Hematopoietic multipotent progenitor cell treated with erythropoietin and hydrocortisone succinate and interleukin-3 and kit ligand, for 15 days (in vitro differentiated cells): ENCODE data around the gene AK5.

Source experiments
- DNase-seq: peaks from one replicate; pipeline ENCODE4 v3.0.0-alpha.2; 2015; ENCODE audit warnings: low spot score

Gene AK5

DNA sequence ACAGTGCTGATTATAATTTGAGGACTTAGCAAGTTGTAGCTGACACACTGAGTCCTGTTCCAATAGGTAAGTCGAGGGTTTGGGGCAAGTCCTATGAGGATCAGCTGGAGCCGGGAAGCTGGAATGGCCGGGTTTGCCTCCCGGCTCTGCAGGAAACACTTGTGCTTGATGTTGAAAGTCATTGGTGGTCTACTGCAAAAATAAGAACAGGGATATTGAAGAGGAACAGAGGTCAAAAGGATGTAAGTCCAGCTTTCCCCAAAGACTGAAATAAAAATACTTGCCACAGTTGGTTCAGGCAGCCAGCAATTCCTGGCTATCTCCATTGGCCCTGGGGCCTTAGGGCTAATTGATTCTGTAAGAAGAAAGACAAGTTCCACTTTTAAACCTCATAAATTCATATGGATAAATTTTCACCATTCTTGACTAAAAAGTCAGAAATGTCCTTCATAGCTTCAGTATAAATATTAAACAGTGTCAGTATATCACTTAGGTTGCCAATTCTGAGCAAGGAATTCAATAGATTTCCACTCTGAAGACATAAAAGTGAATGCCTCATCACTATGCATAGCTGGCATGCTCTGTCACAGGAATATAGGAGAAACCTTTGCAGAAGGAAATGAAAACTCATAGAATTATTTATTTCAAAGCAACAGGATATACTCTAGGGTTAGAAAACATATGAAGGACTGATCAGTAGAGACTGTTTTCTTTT lies 165.2 kb downstream of the AK5 start:
- DNase-seq: no peak

DNA sequence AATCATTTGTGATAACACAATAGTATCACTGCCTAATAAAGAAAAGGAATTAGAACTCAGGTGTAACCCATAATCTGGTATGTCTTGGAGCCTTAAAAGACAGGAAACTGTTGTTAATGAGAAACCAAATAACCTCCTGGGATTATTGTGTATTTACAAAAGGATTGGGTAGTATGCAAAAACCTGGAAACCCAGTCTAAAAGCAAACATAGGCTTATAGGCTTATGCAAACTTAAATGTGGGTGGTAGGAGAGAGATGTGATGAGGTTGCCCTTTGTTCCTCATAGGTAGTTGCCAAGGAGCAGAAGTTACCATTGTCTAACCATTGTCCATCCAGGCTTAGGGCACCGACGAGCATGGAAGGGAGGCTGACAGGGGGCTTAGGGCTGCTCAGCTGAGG lies 165.8 kb downstream of the AK5 start:
- no peak for DNase-seq

DNA sequence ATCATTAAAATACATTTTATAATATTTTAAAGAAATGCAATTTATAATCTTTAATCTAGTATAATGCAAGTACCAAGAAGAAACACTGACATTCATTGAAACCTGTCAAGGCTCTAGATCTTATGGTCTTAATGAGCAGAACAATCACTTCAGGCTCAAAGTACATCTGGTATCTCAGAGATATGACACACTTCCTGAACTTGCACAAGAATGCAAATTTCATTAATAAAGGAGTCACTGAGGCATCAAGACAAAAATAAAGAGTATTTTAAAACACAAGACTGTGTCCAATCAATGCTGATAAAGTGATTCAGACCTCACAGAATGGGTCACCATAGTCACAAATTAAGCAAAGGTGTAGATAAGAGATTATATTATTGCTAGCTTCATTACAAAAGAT lies 178.1 kb downstream of the AK5 start:
- DNase-seq: no peak

DNA sequence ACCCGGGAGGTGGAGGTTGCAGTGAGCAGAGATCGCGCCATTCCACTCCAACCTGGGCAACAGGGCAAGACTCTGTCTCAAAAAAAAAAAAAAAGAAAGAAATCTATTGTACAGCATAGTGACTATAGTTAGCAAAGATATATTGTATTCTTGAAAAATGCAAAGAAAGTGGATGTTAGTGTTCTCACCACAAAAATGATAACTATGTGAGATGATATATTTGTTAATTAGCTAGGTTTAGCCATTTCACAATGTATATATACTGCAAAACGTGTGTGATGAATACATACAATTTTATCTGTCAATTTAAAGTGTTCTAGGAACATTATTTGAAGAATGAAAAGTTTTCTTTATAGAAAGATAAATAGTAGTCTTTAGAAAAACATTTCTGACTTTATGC lies 179.9 kb downstream of the AK5 start:
- no peak for DNase-seq

DNA sequence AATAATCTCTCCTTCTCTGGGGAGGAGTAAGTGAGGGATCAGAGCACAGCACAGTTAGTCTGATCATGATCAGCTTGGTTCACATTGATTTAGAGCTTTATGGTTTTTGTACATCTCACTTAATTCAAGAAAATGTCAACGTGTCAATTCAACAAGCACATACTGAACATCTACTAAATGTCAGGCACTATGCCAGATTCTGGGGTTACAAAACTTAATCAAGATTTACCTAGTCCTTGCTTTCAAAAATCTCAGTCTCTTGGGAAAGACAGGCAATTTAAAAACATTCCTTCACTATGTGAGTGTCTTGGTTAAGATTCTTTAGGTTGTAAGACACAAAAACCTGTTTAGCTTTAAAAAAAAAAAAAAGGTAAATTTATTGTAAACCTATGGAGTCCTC lies 181.4 kb downstream of the AK5 start:
- no peak for DNase-seq

DNA sequence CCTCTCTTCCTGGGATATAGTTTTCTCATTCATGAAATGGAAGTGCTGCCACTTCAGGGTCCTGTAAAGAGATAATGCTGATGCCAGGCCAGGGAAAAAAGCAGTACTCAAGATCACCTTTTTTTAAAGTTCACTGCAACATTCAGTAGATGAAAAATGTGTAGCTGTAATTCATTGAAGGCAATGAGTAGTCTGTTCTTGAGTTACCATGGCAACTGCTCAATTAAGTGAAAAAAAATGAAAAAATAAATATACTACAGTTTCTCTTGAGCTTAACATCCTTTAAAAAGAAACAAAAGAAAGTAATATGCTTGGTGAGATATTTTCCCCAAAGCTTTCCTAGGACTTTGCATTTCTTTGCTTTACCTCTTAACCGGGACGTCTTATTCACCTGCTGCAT lies 183.3 kb downstream of the AK5 start:
- DNase-seq: no peak

DNA sequence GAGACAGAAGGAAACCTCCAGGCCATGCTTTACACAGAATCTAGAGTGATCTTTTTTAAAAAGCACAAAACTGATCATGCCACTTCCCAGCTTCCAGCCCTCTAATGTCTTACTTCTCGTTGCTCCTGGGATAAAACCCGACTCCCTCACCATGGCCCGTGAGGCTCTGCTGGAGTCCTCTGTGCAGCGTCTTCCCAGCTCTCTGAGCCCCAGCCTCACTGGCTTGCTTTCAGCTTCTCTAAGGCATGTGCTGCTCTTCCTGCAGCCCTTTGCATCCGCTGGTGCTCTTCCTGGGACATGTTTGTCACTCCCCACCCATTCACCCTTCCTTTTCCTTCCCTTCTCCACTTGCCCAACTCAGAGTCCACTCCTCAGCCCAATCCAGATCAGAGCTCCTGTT lies 184.1 kb downstream of the AK5 start:
- DNase-seq: no peak

DNA sequence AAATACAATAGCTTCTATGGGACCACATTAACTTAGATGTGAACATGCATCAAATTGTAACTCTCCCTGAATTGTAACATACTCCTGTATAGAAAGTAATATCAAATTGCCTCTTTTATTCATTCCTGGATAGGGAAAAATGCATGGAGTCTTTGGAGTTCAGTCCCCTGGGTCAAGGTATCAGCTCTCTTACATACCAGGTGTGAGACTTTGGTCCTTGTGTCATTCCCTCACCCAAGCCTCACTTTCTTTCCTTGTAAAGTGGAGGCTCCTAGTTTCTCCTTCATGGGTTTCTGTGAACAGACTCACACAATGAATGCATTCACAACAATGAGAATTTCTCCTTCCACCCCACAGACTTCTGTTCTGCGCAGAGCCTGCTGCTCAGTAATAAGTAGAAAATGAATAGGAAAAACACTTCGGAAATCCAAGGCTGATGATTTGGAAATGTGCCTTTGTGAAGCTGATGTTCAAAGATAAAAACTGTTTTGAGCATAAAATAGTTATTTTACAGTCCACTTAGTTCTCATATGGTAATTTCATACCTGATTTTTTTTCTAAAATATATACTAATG lies 185.3 kb downstream of the AK5 start:
- DNase-seq: no peak

DNA sequence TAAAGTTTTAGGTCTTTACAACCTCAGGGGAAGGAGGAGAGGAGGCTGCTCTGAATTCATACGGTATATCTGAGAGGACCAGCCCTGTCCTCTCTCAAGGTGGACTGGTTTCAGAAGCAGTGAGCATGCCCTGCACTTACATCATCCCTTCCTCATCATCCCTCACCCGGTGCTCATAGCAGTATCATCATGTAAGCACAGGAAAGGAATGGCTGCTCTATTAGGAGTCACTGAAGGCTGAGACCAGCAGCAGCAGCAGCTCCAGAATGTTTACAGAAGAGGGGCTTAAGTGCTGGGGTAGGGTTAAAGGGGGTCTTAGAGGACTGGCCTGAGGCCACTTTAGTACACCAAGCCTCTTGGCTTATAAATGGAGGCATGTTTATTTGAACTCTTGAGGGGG lies 185.9 kb downstream of the AK5 start:
- no peak for DNase-seq

DNA sequence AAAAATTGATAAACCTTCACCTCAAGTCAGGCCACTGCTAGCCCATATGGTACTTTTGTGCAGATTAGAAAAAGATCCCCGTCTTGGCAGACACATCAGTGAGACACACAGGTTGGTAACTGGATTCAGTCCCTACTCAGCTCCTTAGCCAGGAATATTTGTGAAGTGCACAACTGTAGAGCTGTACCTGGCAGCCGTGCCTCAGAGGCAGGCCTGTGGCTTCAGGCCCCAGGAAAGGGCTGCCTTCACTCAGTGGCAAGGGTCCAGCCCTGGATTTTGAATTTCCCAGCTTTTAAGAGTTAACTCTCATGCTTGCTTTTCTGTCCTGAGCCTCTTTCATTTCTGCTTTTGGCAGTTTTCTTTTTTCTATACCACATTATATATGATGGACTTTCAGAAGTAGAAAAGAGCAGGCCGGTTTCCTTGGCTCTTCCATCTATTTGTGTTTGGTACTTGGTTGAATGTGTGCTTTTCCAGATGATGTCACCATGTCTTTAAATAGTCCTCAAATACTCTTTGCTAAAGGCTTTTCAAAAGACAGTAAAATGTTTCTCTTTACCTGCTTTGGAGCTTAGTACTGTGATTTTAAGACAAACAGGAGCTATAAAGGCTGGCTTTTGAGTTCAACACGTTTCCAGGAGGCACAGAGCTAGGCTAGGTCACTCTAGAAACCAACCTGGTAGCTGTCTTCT lies 186.6 kb downstream of the AK5 start:
- DNase-seq: no peak

DNA sequence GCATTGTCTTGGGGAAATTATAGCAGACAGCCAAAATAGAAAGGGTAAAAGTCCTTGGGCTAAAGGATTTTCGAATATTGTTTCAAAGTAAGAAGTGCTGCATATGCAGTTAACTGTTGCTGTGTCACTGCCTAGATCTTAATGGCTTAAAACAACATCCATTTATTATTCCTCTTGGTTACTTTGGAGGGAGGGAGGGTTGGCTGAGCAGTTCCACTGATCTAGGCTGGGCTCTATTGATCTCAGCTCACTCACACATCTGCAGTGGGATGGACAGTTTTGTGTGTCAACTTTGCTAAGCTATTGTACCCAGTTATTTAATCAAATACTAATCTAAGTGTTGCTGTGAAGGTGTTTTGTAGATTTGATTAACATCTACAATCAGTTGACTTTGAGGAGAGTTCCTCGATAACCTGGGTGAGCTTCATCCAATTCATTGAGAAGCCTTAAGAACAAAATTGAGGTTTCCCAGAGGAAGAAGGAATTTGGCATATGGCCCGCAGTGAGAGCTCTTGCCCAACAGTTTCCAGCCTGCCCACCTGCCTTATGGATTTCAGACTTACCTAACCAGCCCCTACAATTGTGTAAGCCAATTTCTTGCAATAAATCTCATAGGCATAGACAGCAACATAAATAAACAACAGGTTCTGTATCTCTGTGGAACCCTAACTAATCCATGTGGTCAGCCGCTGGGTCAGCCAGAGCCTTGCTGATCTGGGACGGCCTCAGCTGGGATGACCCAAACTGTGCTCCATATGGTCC lies 187.3 kb downstream of the AK5 start:
- DNase-seq: no peak

DNA sequence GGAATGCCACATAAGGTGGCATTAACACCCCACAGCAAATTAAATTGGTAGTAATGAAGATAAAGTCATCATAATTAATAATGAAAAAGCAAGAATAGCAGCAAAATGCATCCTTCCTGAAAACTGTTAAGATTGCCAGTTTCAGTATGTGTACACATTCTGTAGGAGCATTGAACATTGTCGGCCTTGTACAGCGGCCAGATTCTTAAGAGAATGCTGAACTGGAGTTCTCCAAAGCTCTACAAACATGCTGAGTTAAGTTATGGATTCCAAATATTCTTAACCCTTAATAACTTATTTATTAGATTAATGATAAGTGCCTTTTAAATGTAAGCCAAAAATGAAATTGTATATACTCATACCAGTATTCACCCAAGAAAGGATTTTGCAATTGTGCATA lies 189.9 kb downstream of the AK5 start:
- DNase-seq: no peak

DNA sequence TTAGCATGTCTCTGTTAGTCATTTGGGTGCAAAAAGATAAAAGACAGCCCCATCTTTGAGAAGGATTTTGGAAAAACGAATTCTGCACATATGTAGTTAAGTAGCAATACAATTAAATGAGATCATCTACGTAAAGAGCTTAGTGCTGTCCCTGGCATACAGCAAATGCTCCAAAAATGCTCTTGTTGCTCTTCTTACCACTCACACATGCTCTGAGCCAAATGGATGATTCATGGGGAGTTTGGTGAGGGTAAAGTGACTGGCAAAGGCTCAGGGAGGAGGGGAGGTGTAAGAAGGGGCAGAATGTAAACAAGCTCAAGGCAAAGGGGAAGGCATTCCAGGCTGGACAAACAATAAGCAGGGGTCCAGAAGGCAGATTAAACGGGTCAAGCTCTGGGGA lies 191.9 kb downstream of the AK5 start:
- no peak for DNase-seq

DNA sequence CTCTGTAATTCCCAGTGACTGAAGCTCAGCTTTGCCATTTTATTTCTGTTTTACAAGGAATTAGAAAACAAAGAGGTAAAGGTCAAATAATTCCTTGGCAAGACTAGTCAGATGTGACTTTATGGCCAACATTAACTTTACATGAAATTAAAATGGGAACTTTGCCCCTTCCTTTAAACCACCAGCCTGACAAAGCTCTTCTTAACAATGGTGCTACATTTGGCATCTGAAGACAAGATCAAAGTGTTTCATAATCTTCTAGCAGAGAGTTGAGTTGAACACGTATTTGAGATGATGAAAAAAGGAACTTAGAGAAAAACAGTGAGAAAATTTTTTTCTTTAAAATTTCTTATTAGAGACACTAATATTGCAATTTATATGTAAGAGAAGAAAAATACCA lies 193.8 kb downstream of the AK5 start:
- DNase-seq: no peak

DNA sequence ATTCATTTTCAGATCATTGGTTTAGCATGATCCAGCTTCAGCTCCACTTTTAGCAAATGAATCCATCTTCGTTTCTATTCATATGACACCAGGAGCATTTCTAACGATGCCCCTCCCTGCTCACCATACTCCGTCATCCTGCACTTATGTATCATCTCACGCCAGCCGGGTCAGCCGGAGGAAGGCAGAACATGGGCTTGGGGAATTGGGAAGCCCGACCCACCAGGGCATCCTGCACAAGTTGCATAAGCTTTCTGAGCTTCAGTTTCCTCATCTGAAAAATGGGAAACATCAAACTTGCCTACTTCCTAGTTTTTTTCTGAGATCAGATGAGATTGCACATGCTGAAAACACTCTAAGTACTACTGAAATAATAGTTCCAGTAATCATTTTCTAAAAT lies 194.7 kb downstream of the AK5 start:
- no peak for DNase-seq

DNA sequence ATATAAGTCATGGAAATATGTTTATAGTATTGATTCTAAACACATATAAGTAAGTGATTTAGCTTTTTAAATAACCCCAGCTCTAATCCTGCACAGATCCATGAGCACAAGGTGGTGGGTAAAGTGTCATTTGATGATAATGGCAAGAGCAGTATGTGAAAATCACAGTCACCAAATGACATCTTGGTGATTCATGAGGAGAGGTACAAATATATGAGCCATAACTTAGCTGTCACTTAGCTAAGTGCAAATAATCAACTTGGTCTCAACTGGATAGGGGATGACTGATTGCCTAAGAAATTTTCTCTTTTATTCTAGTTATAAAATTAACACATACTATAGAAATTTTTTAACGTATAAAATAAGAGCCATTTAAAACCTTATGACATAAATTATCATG lies 202.5 kb downstream of the AK5 start:
- no peak for DNase-seq

DNA sequence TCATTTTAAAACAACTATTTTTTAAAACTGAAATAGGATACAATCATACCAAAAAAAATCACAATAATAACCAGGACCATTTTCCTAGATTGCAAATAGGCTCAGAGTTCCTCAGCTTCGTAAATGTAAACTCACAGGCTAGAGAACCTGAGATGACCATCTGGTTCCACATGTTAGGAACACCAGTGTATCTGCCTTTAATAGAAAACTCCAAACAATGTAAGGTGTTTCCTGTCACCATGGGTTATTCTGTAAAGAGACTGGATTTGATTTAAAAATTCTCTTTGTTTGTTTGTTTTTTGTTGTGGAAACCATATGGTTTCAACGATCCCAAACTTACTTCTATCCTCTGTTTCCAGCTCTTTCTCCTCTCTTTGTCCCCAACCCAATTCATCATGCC lies 203.1 kb downstream of the AK5 start:
- no peak for DNase-seq

DNA sequence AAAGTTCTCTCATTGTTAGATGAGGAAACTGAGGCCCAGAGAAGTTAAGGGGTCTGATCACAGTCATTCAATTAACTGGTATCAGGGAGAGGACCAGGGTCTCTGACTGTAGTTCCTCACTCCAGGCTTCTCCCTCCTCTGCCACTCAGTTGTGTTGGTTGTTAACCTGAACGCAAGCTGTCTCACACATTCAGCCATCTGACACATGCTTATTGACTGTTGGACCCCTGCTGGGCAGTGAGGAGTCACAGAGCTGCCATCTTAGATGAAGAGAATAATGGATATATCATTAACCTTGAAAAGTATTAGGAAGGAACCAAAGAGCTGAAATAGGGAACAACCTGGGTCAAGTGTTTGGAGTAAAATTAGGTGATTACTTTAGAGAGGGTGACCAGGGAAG lies 205.8 kb downstream of the AK5 start:
- no peak for DNase-seq

DNA sequence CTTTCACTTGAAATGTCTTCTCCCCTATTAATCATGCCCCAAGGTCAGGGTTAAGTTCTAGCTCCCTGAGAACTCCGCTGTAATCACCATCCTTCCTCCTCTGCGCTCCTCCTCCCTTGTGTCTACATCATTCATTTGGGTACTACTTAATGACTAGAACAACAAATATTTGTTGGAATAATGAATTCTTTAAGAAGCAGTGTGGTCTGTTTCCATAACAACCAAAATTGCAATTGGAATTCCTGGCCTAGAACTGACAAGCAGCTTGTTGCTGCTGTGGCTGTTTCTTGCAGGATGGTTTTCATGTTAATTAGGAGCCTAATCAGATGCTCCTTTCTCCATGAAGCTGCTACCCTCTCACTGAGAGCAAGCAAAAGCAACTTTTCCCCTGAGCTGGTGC lies 208.1 kb downstream of the AK5 start:
- no peak for DNase-seq

DNA sequence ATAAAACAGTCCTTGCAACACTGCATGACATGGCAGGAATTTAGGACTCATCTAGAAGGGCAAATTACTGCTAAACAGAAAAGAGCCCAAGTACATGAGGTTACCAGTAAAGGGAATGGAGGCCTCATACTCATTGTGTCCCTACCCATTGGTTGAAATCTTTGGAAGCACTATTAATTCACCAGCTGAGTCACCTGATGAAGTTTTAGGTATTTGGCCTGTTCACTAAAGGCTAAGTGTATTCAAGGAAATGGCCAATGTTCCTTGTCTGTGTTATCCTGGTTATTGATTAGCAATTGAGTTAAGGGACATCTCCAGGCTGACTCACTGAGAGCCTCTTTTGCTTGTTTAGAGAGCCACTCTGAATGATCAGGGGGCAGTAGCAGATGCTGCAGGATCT lies 212.2 kb downstream of the AK5 start:
- DNase-seq: no peak

DNA sequence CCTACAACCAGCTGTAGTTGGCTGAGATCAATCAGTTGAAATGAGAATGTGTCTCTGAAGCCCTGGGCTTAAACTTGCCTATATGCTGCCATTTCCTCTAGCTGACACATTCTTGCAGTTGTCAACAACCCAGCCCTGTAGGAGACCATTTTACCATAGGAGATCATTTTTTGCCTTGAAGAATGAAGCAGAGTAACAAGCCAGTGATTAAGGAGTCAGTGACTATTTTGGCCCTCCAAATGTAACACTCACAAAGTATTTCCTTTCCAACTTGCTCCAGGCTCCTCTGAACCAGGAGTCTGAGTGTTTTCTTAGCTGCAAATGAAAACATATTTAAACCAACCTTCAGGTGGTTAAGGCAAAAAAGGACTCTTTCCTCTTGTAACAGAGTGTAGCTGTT lies 217.1 kb downstream of the AK5 start:
- DNase-seq: no peak

DNA sequence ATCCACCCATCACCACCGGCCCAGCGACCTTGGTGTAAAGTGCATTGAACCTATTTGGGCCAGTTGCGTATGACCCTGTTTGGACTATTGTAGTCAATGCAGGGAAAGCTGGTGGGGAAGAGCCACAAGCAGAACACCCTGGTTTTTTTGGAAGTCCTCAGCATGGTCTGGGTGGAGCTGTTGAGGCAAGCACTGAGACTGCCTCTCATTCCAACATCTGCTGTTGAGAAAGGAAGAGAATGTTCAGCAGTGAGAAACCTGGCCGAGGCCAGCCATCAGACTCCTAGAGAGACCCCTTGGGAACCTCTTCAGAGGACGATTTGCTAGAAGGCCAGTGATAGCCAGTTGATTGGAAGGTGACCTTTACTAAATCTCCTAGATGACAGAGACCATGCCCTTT lies 217.6 kb downstream of the AK5 start:
- DNase-seq: no peak

DNA sequence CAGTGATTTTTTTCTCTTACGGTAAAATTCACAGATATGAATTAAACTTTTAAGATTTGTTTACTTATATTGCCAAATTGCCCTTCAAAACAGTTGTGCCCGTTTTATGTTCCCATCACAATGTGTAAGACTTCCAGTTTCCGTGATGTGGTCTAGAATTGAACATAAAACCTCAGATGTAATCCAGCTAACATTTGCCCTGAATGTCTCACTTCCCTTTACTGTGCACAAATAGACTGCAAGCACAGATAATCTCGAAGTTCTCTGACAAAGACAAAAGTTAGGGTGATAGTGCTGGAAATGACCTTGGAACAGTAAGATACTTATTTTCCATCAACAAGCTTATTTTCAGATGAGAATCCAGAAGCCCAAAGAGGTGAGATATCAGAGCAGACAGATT lies 223.2 kb downstream of the AK5 start:
- no peak for DNase-seq
